HCT116 (cell line): ENCODE data around the gene CTNNAL1. TPM values are rescaled to one million over a fixed set of nuclear protein-coding genes. Genes with fewer than 3 reads are reported as not detected.

Source experiments
- ATAC-seq: fragments of 200-7000 bp; cut with Tn5 transposase; 2 replicates; pipeline ENCODE4 v1.9.1; 2020; ENCODE audit warnings: mild to moderate bottlenecking, moderate library complexity
- Bru-seq: library from RNA; stranded (reverse); fragments of 400-500 nt; gene quantifications from one replicate; lab custom pipeline; 2021; lab: Mats Ljungman, UMichigan
- BruChase-seq, 2 experiments: library from RNA; stranded (reverse); fragments of 400-500 nt; gene quantifications; one replicate each; lab custom pipeline; 2021; lab: Mats Ljungman, UMichigan
- BruUV-seq: library from RNA; stranded (reverse); fragments of 400-500 nt; replicated peaks from 2 replicates; lab custom pipeline; 2021; lab: Mats Ljungman, UMichigan
- CTCF ChIA-PET: fragments of 300-600 bp; sonication (Branson Sonifier 250); formaldehyde crosslinking; loops from one replicate; lab custom pipeline; 2021; ENCODE audit warnings: antibody characterized with exemption; lab: Charles Lee
- POLR2A ChIA-PET: fragments of 300-600, 350-600 bp; sonication (Branson Sonifier 250); formaldehyde crosslinking; loops from one replicate; lab custom pipeline; 2021; ENCODE audit warnings: antibody characterized with exemption; lab: Charles Lee
- RAD21 ChIA-PET, 2 experiments: fragments of 300-600 bp; sonication (Branson Sonifier 250); formaldehyde crosslinking; loops; one replicate each; lab custom pipeline; 2023; ENCODE audit warnings: low total read pairs in 2 of 2; ENCODE audit not compliant: uncharacterized antibody in 2 of 2, unreplicated experiment in 2 of 2, low non-redundant PET in 1 of 2; lab: Charles Lee
- DNase-seq: peaks from one replicate; pipeline ENCODE4 v3.0.0-alpha.2; 2010; ENCODE audit warnings: low read depth, low spot score
- H2AFZ ChIP-seq: fragments of 200-600 bp; shearing (Covaris generic), sonication (generic); 2 replicates; pipeline ENCODE4 v1.6.1; 2017; ENCODE audit warnings: low read depth, mixed run types, mixed read lengths, antibody characterized with exemption, low read length; ENCODE audit not compliant: poor library complexity, severe bottlenecking
- H3K27ac ChIP-seq: 2 replicates; pipeline ENCODE4 v1.5.1; 2012; ENCODE audit warnings: low read depth, low read length
- H3K27me3 ChIP-seq: fragments of 200-600 bp; sonication (generic); 2 replicates; pipeline ENCODE4 v1.6.1; 2016; ENCODE audit warnings: mixed run types, low read length, mixed read lengths; ENCODE audit not compliant: insufficient read depth
- H3K36me3 ChIP-seq, 2 experiments: fragments of 200-500 bp in 1 of 2; fragments of 200-600 bp in 1 of 2; sonication (Bioruptor generic) in 1 of 2; sonication (generic) in 1 of 2; 2 replicates each; pipeline versions ENCODE4 v1.5.1 to v1.6.1; 2014 to 2016; ENCODE audit warnings: low read length in 2 of 2, inconsistent platforms in 1 of 2, mixed read lengths in 1 of 2, mixed run types in 1 of 2; ENCODE audit not compliant: insufficient read depth in 2 of 2, control insufficient read depth in 1 of 2
- H3K4me1 ChIP-seq, 2 experiments: fragments of 200-600 bp in 1 of 2; sonication (generic) in 1 of 2; 2 replicates each; pipeline versions ENCODE4 v1.5.1 to v1.6.1; 2012 to 2017; ENCODE audit warnings: low read length in 2 of 2, inconsistent platforms in 1 of 2, mild to moderate bottlenecking in 1 of 2, mixed read lengths in 1 of 2, mixed run types in 1 of 2, moderate library complexity in 1 of 2; ENCODE audit not compliant: insufficient read depth in 2 of 2, control insufficient read depth in 1 of 2
- H3K4me2 ChIP-seq: fragments of 200-600 bp; sonication (generic); 2 replicates; pipeline ENCODE4 v1.6.1; 2017; ENCODE audit warnings: mixed run types, low read length, mixed read lengths
- H3K4me3 ChIP-seq, 2 experiments: fragments of 200-600 bp in 1 of 2; sonication (generic) in 1 of 2; replicated peaks in 1 of 2; 2 replicates each; pipeline ENCODE4 v1.5.1; 2011 to 2016; ENCODE audit warnings: low read length in 2 of 2, control low read depth in 1 of 2, low read depth in 1 of 2, mild to moderate bottlenecking in 1 of 2, mixed read lengths in 1 of 2, mixed run types in 1 of 2
- H3K79me2 ChIP-seq: fragments of 200-600 bp; sonication (generic); 2 replicates; pipeline ENCODE4 v1.6.1; 2017; ENCODE audit warnings: mild to moderate bottlenecking, mixed run types, low read length, moderate library complexity, mixed read lengths; ENCODE audit not compliant: insufficient read depth
- H3K9ac ChIP-seq: fragments of 200-600 bp; sonication (generic); 2 replicates; pipeline ENCODE4 v1.6.1; 2016; ENCODE audit warnings: low read length, mixed read lengths
- H3K9me2 ChIP-seq: fragments of 200-600 bp; sonication (generic), shearing (Covaris generic); 2 replicates; pipeline ENCODE4 v1.6.1; 2017; ENCODE audit warnings: mixed run types, mild to moderate bottlenecking, moderate library complexity; ENCODE audit not compliant: insufficient read depth
- H3K9me3 ChIP-seq, 2 experiments: fragments of 200-500 bp in 1 of 2; fragments of 200-600 bp in 1 of 2; sonication (Bioruptor generic) in 1 of 2; sonication (generic) in 1 of 2; 2 replicates each; pipeline ENCODE4 v1.6.1; 2014 to 2017; ENCODE audit warnings: low read length in 2 of 2, mixed read lengths in 2 of 2, inconsistent platforms in 1 of 2, low read depth in 1 of 2, mild to moderate bottlenecking in 1 of 2, mixed run types in 1 of 2, moderate library complexity in 1 of 2; ENCODE audit not compliant: control insufficient read depth in 1 of 2, insufficient read depth in 1 of 2
- H4K20me1 ChIP-seq: fragments of 200-600 bp; sonication (generic), shearing (Covaris generic); 2 replicates; pipeline ENCODE4 v1.6.1; 2017; ENCODE audit warnings: mixed run types, mild to moderate bottlenecking, moderate library complexity; ENCODE audit not compliant: insufficient read depth
- CBX3 ChIP-seq: IDR thresholded peaks from 2 replicates; pipeline ENCODE4 v1.6.1; 2012; ENCODE audit warnings: low read depth
- EGR1 ChIP-seq: IDR thresholded peaks from 2 replicates; pipeline ENCODE4 v1.6.1; 2012; ENCODE audit warnings: low read depth
- EZH2 ChIP-seq: fragments of 200-600 bp; sonication (generic); IDR thresholded peaks from 2 replicates; pipeline ENCODE4 v1.6.1; 2017; ENCODE audit warnings: antibody characterized with exemption, mixed run types
- EZH2phosphoT487 ChIP-seq: fragments of 200-600 bp; IDR thresholded peaks from 2 replicates; pipeline ENCODE4 v1.6.1; 2018; ENCODE audit warnings: antibody characterized with exemption, borderline replicate concordance
- FOSL1 ChIP-seq: IDR thresholded peaks from 2 replicates; pipeline ENCODE4 v1.6.1; 2012; ENCODE audit warnings: low read depth
- JUND ChIP-seq: IDR thresholded peaks from 2 replicates; pipeline ENCODE4 v1.6.1; 2012
- POLR2A ChIP-seq: IDR thresholded peaks from 2 replicates; pipeline ENCODE4 v1.7.0; 2011; ENCODE audit warnings: borderline replicate concordance; ENCODE audit not compliant: insufficient read depth, insufficient read length; ENCODE audit errors: extremely low read depth
- POLR2AphosphoS5 ChIP-seq: IDR thresholded peaks from 2 replicates; pipeline ENCODE4 v1.6.1; 2011; ENCODE audit warnings: mild to moderate bottlenecking, low read depth, low read length, moderate library complexity
- YY1 ChIP-seq: IDR thresholded peaks from 2 replicates; pipeline ENCODE4 v1.6.1; 2011; ENCODE audit warnings: low read length, low read depth, moderate library complexity, mild to moderate bottlenecking; ENCODE audit not compliant: insufficient replicate concordance; ENCODE audit errors: extremely low read depth
- ZFX ChIP-seq: fragments of 450-650 bp; IDR thresholded peaks from 2 replicates; pipeline ENCODE4 v1.6.1; 2017
- intact Hi-C: fragments of 100-400 bp; cut with micrococcal nuclease; formaldehyde crosslinking; loops from 2 replicates; pipeline ENCODE4 v1.10.0; 2022
- long read RNA-seq: library from polyadenylated mRNA; unstranded; transcript quantifications from one replicate; pipeline ENCODE4 v2.0.0, GENCODE V29; 2021; ENCODE audit not compliant: unreplicated experiment
- polyA plus RNA-seq: library from polyadenylated mRNA; unstranded; fragments of >200 nt; gene quantifications from 2 replicates; pipeline ENCODE4 v1.2.1, GENCODE V29; 2012; ENCODE audit warnings: missing spikeins
- total RNA-seq: library from RNA; stranded (reverse); gene quantifications from one replicate; pipeline ENCODE4 v1.2.1, GENCODE V29; 2021; ENCODE audit not compliant: unreplicated experiment

CTNNAL1 gene
- total RNA-seq (87.2 TPM), Bru-seq, nascent RNA (percentile 90 among the genes with signal in this experiment), BruChase-seq, experiment 1, labeled RNA remaining after a 6-hour chase (percentile 77 among the genes with signal in this experiment), BruChase-seq, experiment 2, labeled RNA remaining after a 2-hour chase (percentile 67 among the genes with signal in this experiment)
- polyA plus RNA-seq: 24.8 and 37.9 TPM in 2 replicates
- long read RNA-seq, transcript CTNNAL1-201 (19 exons, 2,490 nt): major isoform, 152 of 225 reads
- long read RNA-seq, partial matches to known transcripts: 49 of 225 reads
- long read RNA-seq, other reads (novel, unspliced or antisense): 21 of 225 reads

GRCh38 chr9:109012876-109013678 lies at the start of gene CTNNAL1:
Gene CTNNAL1 (minus strand): TSS chr9:109013499. CDS start chr9:109013442, 57 bp downstream.
- Histone ChIP-seq H4K20me1 (peaks cover 4% of the 10 kb centered on the region; the same call in 1 of the 2 replicates), H3K4me2 (peak within 1 kb of the TSS; percentile 83), H3K36me3 (no peaks in the 10 kb centered on the region), H3K9ac (peak within 1 kb of the TSS; percentile 85), H3K9me2 (no peaks in the 10 kb centered on the region), H3K4me1 (peaks cover 35 to 48% of the 10 kb centered on the region in 2 experiments), H3K27ac (peak within 1 kb of the TSS; percentile 91), H3K27me3 (no peaks in the 10 kb centered on the region), H2AFZ (no peak within 1 kb of the TSS), H3K79me2 (peaks cover 51% of the 10 kb centered on the region), H3K4me3 (peak within 1 kb of the TSS; percentile 68 to 84), H3K9me3 (no peaks in the 10 kb centered on the region)
- DNase-seq (peak; percentile 64), ATAC-seq (peak; percentile 88)
- CTCF ChIA-PET: no interaction called here
- POLR2A ChIA-PET: interaction anchor here (1.0 kb wide), 1 partner anchor 170 kb away, joined by 3 read pairs; no protein-coding TSS in a partner anchor
- TF ChIP-seq CBX3 (no peak), EGR1 (0 out of 2 replicates have a peak, but pooled peaks have one; percentile 64), POLR2A (peak; percentile 80), EZH2phosphoT487 (no peak), JUND (no peak), FOSL1 (no peak), ZFX (peak; percentile 84), EZH2 (no peak), YY1 (peak; percentile 5), POLR2AphosphoS5 (peak; percentile 87)
- RAD21 ChIA-PET: interaction anchor here in 1 of 2 experiments (0.7 kb wide), 1 partner anchor 183 kb away, joined by 3 read pairs; no protein-coding TSS in a partner anchor
- BruUV-seq: no TSS peak
- intact Hi-C loops: loop anchor here (5.0 kb wide), 1 partner anchor 94 kb away; no protein-coding TSS in a partner anchor
